DOHH2 (cell line): ENCODE measurements around the gene RARS2.
"Not testable (repeated sequence)": the region's sequence is repeated elsewhere in the genome, so short reads cannot be mapped to it uniquely, and the experiment has no call there.

Experiments used
- H3F3A ChIP-seq: fragments of 200-600 bp; sonication (generic), shearing (Covaris generic); 2 replicates; pipeline ENCODE4 v1.6.0; 2016; ENCODE audit warnings: antibody characterized with exemption, mild to moderate bottlenecking; ENCODE audit not compliant: control insufficient read depth, insufficient read depth
- H3K27ac ChIP-seq: fragments of 200-600 bp; sonication (generic); 2 replicates; pipeline ENCODE4 v1.5.1; 2014; ENCODE audit warnings: low read depth, mild to moderate bottlenecking, low read length, moderate library complexity
- H3K27me3 ChIP-seq: fragments of 200-600 bp; sonication (generic); 2 replicates; pipeline ENCODE4 v1.6.1; 2014; ENCODE audit warnings: mild to moderate bottlenecking, low read length, mixed read lengths; ENCODE audit not compliant: control insufficient read depth
- H3K36me3 ChIP-seq: fragments of 200-600 bp; sonication (generic); 2 replicates; pipeline ENCODE4 v1.6.1; 2014; ENCODE audit warnings: mild to moderate bottlenecking, low read length, moderate library complexity, mixed read lengths; ENCODE audit not compliant: control insufficient read depth
- H3K4me1 ChIP-seq: fragments of 200-600 bp; sonication (generic); 2 replicates; pipeline ENCODE4 v1.6.1; 2014; ENCODE audit warnings: mild to moderate bottlenecking, low read length, mixed read lengths; ENCODE audit not compliant: control insufficient read depth
- H3K4me2 ChIP-seq: fragments of 200-600 bp; sonication (generic); 2 replicates; pipeline ENCODE4 v1.6.0; 2014; ENCODE audit warnings: mild to moderate bottlenecking, low read length, moderate library complexity
- H3K4me3 ChIP-seq: fragments of 200-600 bp; sonication (generic); 2 replicates; pipeline ENCODE4 v1.5.1; 2014; ENCODE audit warnings: mild to moderate bottlenecking, low read length, mixed read lengths
- H3K79me2 ChIP-seq: fragments of 200-600 bp; sonication (generic); 2 replicates; pipeline ENCODE4 v1.6.1; 2014; ENCODE audit warnings: mild to moderate bottlenecking, low read length, mixed read lengths; ENCODE audit not compliant: control insufficient read depth
- H3K9me2 ChIP-seq: fragments of 200-600 bp; sonication (generic); replicated peaks from 2 replicates; pipeline ENCODE4 v1.6.1; 2014; ENCODE audit warnings: mild to moderate bottlenecking, low read length, mixed read lengths; ENCODE audit not compliant: control insufficient read depth
- H3K9me3 ChIP-seq: fragments of 200-600 bp; sonication (generic); 2 replicates; pipeline ENCODE4 v1.6.1; 2014; ENCODE audit warnings: antibody characterized with exemption, low read length, mixed read lengths; ENCODE audit not compliant: control insufficient read depth, insufficient read depth
- H4K20me1 ChIP-seq: fragments of 200-600 bp; sonication (generic); 2 replicates; pipeline ENCODE4 v1.6.0; 2014; ENCODE audit warnings: low read depth, mild to moderate bottlenecking, antibody characterized with exemption, low read length, moderate library complexity; ENCODE audit not compliant: control insufficient read depth, insufficient read depth
- EZH2phosphoT487 ChIP-seq: fragments of 200-600 bp; sonication (generic); IDR thresholded peaks from 2 replicates; pipeline ENCODE4 v1.6.1; 2017; ENCODE audit warnings: borderline replicate concordance, mild to moderate bottlenecking, antibody characterized with exemption, low read length, moderate library complexity, mixed read lengths
- TF ChIP-seq, protein P1 (sequence below): fragments of 200-600 bp; sonication (generic); IDR thresholded peaks from one replicate; pipeline ENCODE4 v1.5.1; 2014; ENCODE audit warnings: antibody characterized with exemption, mild to moderate bottlenecking, low read depth, low read length; ENCODE audit not compliant: poor library complexity, severe bottlenecking

The RARS2 gene

DNA sequence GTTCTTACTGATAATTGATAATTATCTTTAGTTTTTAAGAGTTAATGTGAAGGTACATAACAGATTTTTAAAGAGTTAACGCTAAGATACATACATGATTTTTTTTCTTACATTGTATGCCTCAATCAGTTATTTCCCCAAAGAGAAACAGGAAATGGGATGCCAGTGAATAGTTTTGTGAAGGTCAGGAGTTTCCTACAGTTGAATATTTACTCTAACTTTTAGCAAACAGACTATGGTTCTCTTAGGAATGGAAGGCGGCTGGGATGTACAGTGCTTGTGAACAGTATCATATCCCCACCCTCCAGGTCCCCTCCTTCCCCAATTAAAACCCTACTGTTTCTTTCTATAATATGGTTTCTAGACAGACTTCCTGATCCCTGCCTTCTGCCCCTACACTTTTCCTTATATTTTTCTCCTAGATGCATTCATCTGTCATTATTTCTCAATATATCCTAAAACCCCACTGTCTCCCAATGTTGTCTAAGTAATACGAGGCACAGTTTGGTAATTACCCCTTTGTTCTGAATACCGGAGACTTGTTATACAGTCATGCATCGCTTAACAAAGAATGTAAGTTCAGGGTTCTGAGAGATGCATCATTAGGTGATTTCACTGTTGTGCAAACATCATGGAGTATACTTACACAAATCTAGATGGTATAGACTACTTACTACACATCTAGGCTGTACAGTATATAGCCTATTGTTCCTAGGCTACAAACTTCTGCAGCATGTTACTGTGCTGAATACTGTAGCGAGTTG, 87.8 kb downstream of the RARS2 start:
- peaks cover 5% of the 10 kb centered on the region; the same call in 1 of the 2 replicates for H3F3A ChIP-seq
- H3K79me2 ChIP-seq: no peaks in the 10 kb centered on the region
- H3K36me3 ChIP-seq: peaks cover 44% of the 10 kb centered on the region
- H3K4me1 ChIP-seq: no peaks in the 10 kb centered on the region
- no peaks in the 10 kb centered on the region for H3K9me3 ChIP-seq
- no peak for TF ChIP-seq EZH2phosphoT487
- TF ChIP-seq, protein P1, sequence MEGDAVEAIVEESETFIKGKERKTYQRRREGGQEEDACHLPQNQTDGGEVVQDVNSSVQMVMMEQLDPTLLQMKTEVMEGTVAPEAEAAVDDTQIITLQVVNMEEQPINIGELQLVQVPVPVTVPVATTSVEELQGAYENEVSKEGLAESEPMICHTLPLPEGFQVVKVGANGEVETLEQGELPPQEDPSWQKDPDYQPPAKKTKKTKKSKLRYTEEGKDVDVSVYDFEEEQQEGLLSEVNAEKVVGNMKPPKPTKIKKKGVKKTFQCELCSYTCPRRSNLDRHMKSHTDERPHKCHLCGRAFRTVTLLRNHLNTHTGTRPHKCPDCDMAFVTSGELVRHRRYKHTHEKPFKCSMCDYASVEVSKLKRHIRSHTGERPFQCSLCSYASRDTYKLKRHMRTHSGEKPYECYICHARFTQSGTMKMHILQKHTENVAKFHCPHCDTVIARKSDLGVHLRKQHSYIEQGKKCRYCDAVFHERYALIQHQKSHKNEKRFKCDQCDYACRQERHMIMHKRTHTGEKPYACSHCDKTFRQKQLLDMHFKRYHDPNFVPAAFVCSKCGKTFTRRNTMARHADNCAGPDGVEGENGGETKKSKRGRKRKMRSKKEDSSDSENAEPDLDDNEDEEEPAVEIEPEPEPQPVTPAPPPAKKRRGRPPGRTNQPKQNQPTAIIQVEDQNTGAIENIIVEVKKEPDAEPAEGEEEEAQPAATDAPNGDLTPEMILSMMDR: no peak
- H3K27me3 ChIP-seq: no peaks in the 10 kb centered on the region
- H3K9me2 ChIP-seq: no peaks in the 10 kb centered on the region
- no peak overlapping the region for H3K27ac ChIP-seq
- H3K4me3 ChIP-seq: no peak overlapping the region
- no peaks in the 10 kb centered on the region for H4K20me1 ChIP-seq
- no peak overlapping the region for H3K4me2 ChIP-seq

DNA sequence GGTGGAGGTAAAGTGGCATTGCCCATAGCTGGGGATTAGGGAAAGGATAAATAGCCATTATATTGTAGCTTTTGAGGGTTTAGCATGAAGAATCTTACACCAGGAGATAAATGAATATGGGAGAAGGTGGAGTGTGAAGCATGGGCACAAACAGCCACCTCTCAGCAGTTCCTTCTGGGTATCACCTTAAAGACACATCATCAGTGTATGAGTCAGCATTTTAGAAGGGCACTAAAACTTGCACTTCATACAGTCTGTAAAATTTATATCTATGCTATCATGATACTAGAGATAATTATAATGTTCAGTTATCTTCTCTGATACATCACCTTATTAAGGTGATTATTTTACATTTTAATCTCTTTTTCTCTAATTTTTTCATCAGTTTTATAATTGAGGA, 91.7 kb downstream of the RARS2 start:
- no peaks in the 10 kb centered on the region for H3K79me2 ChIP-seq
- no peaks in the 10 kb centered on the region for H3K27me3 ChIP-seq
- H3K4me3 ChIP-seq: no peak overlapping the region
- TF ChIP-seq EZH2phosphoT487: no peak
- TF ChIP-seq, protein P1: no peak
- H3K36me3 ChIP-seq: peaks cover 24% of the 10 kb centered on the region
- H3K9me3 ChIP-seq: no peaks in the 10 kb centered on the region
- H4K20me1 ChIP-seq: no peaks in the 10 kb centered on the region
- peaks cover 6% of the 10 kb centered on the region for H3K4me1 ChIP-seq
- no peak overlapping the region for H3K4me2 ChIP-seq
- H3F3A ChIP-seq: no peaks in the 10 kb centered on the region
- no peaks in the 10 kb centered on the region for H3K9me2 ChIP-seq
- no peak overlapping the region for H3K27ac ChIP-seq

DNA sequence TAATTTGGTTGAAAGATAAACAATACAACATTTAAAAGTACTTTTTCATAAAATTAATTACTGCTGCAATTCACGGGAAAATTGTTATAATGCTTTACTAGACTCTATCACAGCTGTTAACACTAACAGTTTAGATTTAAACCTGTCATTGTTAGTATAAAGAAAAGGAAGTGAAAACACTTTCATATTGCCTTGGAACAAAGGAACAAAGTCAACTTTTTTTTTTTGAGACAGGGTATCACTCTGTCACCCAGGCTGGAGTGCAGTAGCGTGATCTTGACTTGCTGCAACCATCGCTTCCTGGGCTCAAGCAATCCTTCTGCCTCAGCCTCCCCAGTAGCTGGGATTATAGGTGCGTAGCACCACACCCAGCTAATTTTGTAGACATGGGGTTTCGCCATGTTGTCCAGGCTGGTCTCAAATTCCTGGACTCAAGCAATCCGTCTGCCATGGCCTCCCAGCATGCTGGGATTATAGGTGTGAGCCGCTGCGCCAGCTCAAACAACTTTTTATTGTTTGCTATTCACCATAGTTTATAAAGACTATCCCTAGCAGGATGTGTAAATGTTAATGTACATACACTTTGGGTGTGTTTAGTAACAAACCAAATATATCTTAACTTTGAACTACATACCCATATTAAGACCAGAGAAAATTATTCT, 94.9 kb downstream of the RARS2 start:
- Histone ChIP-seq H3K27ac (no peak overlapping the region), H3K9me3 (no peaks in the 10 kb centered on the region), H3K27me3 (no peaks in the 10 kb centered on the region), H3K4me3 (no peak overlapping the region), H3K4me2 (no peak overlapping the region), H3K79me2 (no peaks in the 10 kb centered on the region), H3F3A (no peaks in the 10 kb centered on the region), H3K36me3 (peaks cover 10% of the 10 kb centered on the region), H3K9me2 (no peaks in the 10 kb centered on the region), H3K4me1 (peaks cover 6% of the 10 kb centered on the region), H4K20me1 (no peaks in the 10 kb centered on the region)
- no peak for TF ChIP-seq EZH2phosphoT487
- TF ChIP-seq, protein P1: no peak

DNA sequence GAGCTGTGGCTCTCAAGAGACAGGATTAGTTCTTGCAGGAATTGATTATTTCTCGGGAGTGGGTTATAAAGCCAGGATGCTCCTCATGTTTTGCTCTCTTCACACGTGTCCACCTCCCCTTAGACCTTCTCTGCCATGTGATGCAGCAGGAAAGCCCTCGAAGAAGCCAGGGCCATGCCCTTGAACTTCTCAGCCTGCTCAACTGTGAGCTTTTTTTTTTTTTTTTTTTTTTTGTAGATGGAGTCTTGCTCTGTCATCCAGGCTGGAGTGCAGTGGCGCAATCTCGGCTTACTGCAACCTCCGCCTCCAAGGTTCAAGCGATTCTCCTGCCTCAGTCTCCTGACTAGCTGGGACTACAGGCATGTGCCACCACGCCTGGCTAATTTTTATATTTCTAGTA, 100.5 kb downstream of the RARS2 start:
- not testable (repeated sequence) for H3K79me2 ChIP-seq, H3K4me1 ChIP-seq, H3K27me3 ChIP-seq, H3K4me3 ChIP-seq, H3K9me3 ChIP-seq, H3K36me3 ChIP-seq, H4K20me1 ChIP-seq, H3F3A ChIP-seq, H3K27ac ChIP-seq, H3K4me2 ChIP-seq, H3K9me2 ChIP-seq
